K562 (cell line): ENCODE results near the gene RCOR1.

Experiments used
- FOXM1 ChIP-seq, 2 experiments: fragments of 450-650 bp in 1 of 2; sonication (generic) in 1 of 2; formaldehyde crosslinking in 1 of 2; IDR thresholded peaks; 2 replicates each; pipeline versions ENCODE4 v1.6.1 to v1.9.0; 2017 to 2022; ENCODE audit warnings: low read depth in 2 of 2, mild to moderate bottlenecking in 2 of 2, missing genetic modification reagents in 1 of 2, moderate library complexity in 1 of 2
- MEF2A ChIP-seq: IDR thresholded peaks from 2 replicates; pipeline ENCODE4 v1.6.1; 2011; ENCODE audit warnings: low read depth, mild to moderate bottlenecking, low read length, moderate library complexity; ENCODE audit not compliant: control insufficient read depth
- MEIS2 ChIP-seq: fragments of 450-650 bp; IDR thresholded peaks from 2 replicates; pipeline ENCODE4 v1.6.1; 2014; ENCODE audit warnings: mild to moderate bottlenecking; ENCODE audit not compliant: partially characterized antibody
- POLR2A ChIP-seq: fragments of 450-650 bp; conservative IDR thresholded peaks from 2 replicates; pipeline ENCODE4 v1.6.1; 2016
- REST ChIP-seq, 2 experiments: fragments of 450-650 bp; formaldehyde crosslinking in 1 of 2; IDR thresholded peaks; 2 replicates each; pipeline versions ENCODE4 v1.4.0 to v1.6.1; 2014 to 2020; ENCODE audit warnings: mild to moderate bottlenecking in 2 of 2, borderline replicate concordance in 1 of 2, low read depth in 1 of 2
- UBTF ChIP-seq, 2 experiments: IDR thresholded peaks; 2 replicates each; pipeline ENCODE4 v1.6.1; 2012; ENCODE audit warnings: improper control_type of control experiment in 2 of 2, low read depth in 2 of 2, low read length in 2 of 2, borderline replicate concordance in 1 of 2
- ZNF766 ChIP-seq: fragments of 200-800 bp; sonication (Bioruptor generic); conservative IDR thresholded peaks from 2 replicates; pipeline ENCODE4 v1.6.1; 2016; ENCODE audit warnings: missing genetic modification characterization, missing compliant biosample characterization
- TF ChIP-seq, protein P1 (sequence below): fragments of 450-650 bp; formaldehyde crosslinking; IDR thresholded peaks from 2 replicates; pipeline ENCODE4 v1.4.0; 2020; ENCODE audit warnings: mild to moderate bottlenecking, moderate library complexity

GRCh38 chr14:102630405-102630804 is 38.0 kb downstream of the RCOR1 start:
- TF ChIP-seq REST (IDR thresholded peaks at IDR 0.05; ENCODE audit: borderline replicate concordance), result no peak
- no peak for TF ChIP-seq REST (CRISPR knock-in tag; IDR thresholded peaks at IDR 0.05; ENCODE audit: low read depth)
- TF ChIP-seq FOXM1 (IDR thresholded peaks at IDR 0.05; ENCODE audit: low read depth), result no peak
- no peak for TF ChIP-seq FOXM1 (CRISPR knock-in tag; IDR thresholded peaks at IDR 0.05; ENCODE audit: low read depth)
- TF ChIP-seq MEIS2, result no peak
- TF ChIP-seq, protein P1, sequence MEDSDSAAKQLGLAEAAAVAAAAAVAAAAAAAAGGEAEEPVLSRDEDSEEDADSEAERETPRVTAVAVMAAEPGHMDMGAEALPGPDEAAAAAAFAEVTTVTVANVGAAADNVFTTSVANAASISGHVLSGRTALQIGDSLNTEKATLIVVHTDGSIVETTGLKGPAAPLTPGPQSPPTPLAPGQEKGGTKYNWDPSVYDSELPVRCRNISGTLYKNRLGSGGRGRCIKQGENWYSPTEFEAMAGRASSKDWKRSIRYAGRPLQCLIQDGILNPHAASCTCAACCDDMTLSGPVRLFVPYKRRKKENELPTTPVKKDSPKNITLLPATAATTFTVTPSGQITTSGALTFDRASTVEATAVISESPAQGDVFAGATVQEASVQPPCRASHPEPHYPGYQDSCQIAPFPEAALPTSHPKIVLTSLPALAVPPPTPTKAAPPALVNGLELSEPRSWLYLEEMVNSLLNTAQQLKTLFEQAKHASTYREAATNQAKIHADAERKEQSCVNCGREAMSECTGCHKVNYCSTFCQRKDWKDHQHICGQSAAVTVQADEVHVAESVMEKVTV (CRISPR knock-in tag), result no peak
- TF ChIP-seq MEF2A, result no peak
- TF ChIP-seq UBTF (IDR thresholded peaks at IDR 0.05; ENCODE audit: borderline replicate concordance in 1 of 2, low read depth in 2 of 2, low read length in 2 of 2), result no peak
- no peak for TF ChIP-seq POLR2A
- no peak for TF ChIP-seq ZNF766 (CRISPR knock-in tag)
